Tibial nerve (tissue), 4 donors: ENCODE data around the gene INPP5B.

Experiments
- CTCF ChIP-seq, 5 experiments: fragments of 200-600 bp in 3 of 5; fragments of 450-650 bp in 2 of 5; sonication (generic) in 3 of 5; IDR thresholded peaks; one replicate each; pipeline ENCODE4 v1.5.1; 2016 to 2019; ENCODE audit warnings: antibody characterized with exemption in 5 of 5, mild to moderate bottlenecking in 3 of 5, moderate library complexity in 2 of 5
- EP300 ChIP-seq, 2 donors: sonication (generic); formaldehyde crosslinking; IDR thresholded peaks; one replicate each; pipeline ENCODE4 v1.6.1; 2017; ENCODE audit warnings: antibody characterized with exemption in 2 of 2, mild to moderate bottlenecking in 1 of 2
- POLR2A ChIP-seq, 2 donors: fragments of 450-650 bp; IDR thresholded peaks; one replicate each; pipeline ENCODE4 v1.6.1; 2017; ENCODE audit warnings: antibody characterized with exemption in 2 of 2, mild to moderate bottlenecking in 2 of 2, moderate library complexity in 2 of 2

GRCh38 chr1:37850352-37850955, 96.4 kb downstream of the INPP5B start:
- TF ChIP-seq CTCF (IDR thresholded peaks at IDR 0.05) (no peak), POLR2A (IDR thresholded peaks at IDR 0.05) (no peak), EP300 (IDR thresholded peaks at IDR 0.05) (no peak)
